ENCODE data around the gene ADCY5.

- TF ChIP-seq LEF1 (IDR thresholded peaks at IDR 0.05; ENCODE audit: borderline replicate concordance) (no peak), L3MBTL2 (conservative IDR thresholded peaks at IDR 0.05) (no peak), HDGF (IDR thresholded peaks at IDR 0.05; ENCODE audit: borderline replicate concordance) (no peak), ZNF384 (IDR thresholded peaks at IDR 0.05) (no peak), SP1 (IDR thresholded peaks at IDR 0.05) (no peak), PKNOX1 (IDR thresholded peaks at IDR 0.05) (no peak), ARNT (IDR thresholded peaks at IDR 0.05) (no peak), ELF4 (IDR thresholded peaks at IDR 0.05) (no peak), FOXK2 (IDR thresholded peaks at IDR 0.05) (no peak), FOXA1 (IDR thresholded peaks at IDR 0.05) (no peak)
Observed at GRCh38 chr3:123388042-123388441, 60.8 kb downstream of the ADCY5 start.

Data from HEK293T (cell line).